ENCODE results near the gene RGS12. TPM values are rescaled to one million over a fixed set of nuclear protein-coding genes. Genes with fewer than 3 reads are reported as not detected.

RGS12 gene
- total RNA-seq, 1 donor from 2014 or later, result 116 TPM

DNA sequence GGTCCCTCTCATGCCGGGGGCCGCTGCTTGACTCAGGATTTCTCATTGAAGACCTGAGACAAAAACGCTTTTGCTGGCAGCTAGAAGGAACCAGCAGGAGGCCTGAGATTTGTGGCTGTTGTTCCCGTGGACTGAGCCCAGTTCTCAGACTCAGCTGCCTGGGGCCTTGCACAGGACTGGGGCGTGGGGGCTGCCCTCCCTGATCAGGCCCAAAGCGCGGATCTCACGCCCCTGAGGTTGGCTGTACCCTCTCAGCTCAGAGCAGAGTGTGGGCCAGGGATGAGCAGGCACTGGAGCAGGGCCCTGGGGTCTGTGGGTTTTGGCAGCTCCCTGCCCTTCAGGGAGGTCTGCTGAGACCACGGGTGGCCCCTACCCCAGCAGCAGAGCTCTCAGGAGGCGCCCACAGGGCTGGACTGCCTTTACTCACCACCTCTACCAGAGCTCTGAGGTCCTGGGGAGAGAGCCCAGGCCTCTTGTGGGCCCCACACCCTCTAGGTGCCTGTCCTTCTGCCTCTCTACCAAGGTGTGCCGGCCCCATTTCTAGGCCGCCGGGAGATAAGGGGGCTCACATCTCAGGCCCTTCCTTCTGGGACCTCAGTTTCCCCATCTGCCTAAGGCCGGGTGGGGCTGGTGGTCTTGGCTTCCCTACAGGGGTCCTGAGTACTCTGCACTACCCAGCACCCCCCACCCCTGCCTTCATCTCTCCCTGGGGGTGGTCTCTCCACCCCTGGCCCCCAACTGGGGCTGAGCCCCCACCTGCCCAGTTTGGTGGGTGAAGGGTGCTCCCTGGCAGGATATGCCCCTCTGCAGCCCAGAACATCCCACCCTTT lies 38.3 kb upstream of the RGS12 start:
- Mint-ChIP-seq H3K27ac (ENCODE audit: unreplicated experiment) (no peak overlapping the region), H3K9me3 (ENCODE audit: unreplicated experiment) (no peaks in the 10 kb centered on the region), H3K36me3 (ENCODE audit: low read depth, unreplicated experiment) (no peaks in the 10 kb centered on the region), H3K4me3 (ENCODE audit: unreplicated experiment) (no peak overlapping the region), H3K27me3 (ENCODE audit: unreplicated experiment) (no peaks in the 10 kb centered on the region), H3K4me1 (ENCODE audit: unreplicated experiment) (no peaks in the 10 kb centered on the region)
- TF ChIP-seq, protein P1, sequence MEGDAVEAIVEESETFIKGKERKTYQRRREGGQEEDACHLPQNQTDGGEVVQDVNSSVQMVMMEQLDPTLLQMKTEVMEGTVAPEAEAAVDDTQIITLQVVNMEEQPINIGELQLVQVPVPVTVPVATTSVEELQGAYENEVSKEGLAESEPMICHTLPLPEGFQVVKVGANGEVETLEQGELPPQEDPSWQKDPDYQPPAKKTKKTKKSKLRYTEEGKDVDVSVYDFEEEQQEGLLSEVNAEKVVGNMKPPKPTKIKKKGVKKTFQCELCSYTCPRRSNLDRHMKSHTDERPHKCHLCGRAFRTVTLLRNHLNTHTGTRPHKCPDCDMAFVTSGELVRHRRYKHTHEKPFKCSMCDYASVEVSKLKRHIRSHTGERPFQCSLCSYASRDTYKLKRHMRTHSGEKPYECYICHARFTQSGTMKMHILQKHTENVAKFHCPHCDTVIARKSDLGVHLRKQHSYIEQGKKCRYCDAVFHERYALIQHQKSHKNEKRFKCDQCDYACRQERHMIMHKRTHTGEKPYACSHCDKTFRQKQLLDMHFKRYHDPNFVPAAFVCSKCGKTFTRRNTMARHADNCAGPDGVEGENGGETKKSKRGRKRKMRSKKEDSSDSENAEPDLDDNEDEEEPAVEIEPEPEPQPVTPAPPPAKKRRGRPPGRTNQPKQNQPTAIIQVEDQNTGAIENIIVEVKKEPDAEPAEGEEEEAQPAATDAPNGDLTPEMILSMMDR (IDR thresholded peaks at IDR 0.05; ENCODE audit: unreplicated experiment), result no peak
- DNase-seq (ENCODE audit: low spot score), result no peak

GRCh38 chr4:3255611-3256186 lies 37.1 kb upstream of the RGS12 start:
- Mint-ChIP-seq H3K9me3 (ENCODE audit: unreplicated experiment) (no peaks in the 10 kb centered on the region), H3K4me3 (ENCODE audit: unreplicated experiment) (no peak overlapping the region), H3K4me1 (ENCODE audit: unreplicated experiment) (no peaks in the 10 kb centered on the region), H3K27me3 (ENCODE audit: unreplicated experiment) (no peaks in the 10 kb centered on the region), H3K27ac (ENCODE audit: unreplicated experiment) (no peak overlapping the region), H3K36me3 (ENCODE audit: low read depth, unreplicated experiment) (no peaks in the 10 kb centered on the region)
- TF ChIP-seq, protein P1 (IDR thresholded peaks at IDR 0.05; ENCODE audit: unreplicated experiment), result no peak
- DNase-seq (ENCODE audit: low spot score), result no peak

DNA sequence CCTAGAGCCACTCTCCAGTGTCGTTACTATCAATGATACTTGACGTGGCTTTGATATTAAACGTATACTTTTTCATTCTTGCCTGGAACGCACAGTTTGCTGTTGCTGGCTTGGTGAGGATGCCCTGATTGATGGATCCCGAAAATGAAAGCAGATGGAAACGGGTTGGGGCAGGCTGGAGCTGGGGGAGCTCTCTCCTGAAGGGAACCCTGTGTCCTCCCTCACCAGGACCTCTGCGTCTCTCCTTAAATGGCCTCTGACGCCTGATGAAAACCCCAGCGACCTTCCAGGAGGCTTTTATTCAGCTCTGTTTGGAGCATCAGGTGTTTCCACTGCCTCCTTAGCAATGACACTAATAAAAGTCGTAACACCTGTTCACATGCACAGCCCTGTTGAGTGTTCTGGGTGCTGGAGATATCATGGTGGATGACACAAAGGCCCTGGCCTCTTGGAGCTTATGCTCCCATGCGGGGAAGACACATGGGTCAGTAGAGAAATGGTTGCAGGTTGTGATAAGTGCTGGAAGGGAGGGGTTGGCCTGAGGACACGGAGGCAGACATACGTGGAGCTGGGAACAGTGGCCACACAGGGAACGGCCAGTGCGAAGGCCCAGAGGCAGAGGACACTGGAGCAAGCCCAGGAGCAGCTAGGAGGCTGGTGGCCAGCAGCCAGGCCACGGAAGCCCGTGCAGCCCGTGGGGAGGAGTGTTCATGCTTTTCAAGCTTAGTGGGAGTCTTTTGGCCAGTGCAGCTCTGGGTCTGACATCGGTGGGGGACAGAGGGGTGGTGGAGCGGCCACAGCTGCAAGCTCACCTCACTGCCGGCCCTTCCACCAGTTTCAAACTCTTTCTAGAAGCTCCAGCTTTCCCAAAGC lies 36.4 kb upstream of the RGS12 start:
- Mint-ChIP-seq H3K4me3 (ENCODE audit: unreplicated experiment) (no peak overlapping the region), H3K36me3 (ENCODE audit: low read depth, unreplicated experiment) (no peaks in the 10 kb centered on the region), H3K27me3 (ENCODE audit: unreplicated experiment) (no peaks in the 10 kb centered on the region), H3K27ac (ENCODE audit: unreplicated experiment) (peak overlapping the region; percentile 40), H3K9me3 (ENCODE audit: unreplicated experiment) (no peaks in the 10 kb centered on the region), H3K4me1 (ENCODE audit: unreplicated experiment) (no peaks in the 10 kb centered on the region)
- TF ChIP-seq, protein P1 (IDR thresholded peaks at IDR 0.05; ENCODE audit: unreplicated experiment), result no peak
- DNase-seq (ENCODE audit: low spot score), result no peak

DNA sequence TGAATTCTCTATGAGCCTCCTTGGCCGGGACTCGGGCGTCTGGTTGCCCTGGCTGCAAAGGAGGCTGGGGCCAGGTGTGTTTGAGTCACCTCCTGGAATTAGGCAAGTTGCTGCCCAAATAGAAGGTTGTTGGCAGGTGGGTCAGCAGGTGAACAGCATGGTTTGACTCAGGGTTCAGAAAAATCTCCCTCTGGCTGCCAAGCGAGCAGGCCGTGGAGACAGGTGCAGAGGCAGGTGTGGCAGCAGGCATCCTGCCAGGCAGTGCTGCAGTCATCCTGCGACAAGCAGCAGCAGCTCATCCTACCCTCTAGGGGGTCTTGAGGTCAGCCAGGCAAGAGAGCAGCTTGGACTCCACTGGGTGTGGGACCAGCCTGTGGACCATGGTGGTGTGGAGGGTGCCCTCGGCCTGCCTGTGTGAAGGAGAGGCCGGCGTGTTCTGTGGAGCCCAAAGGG lies 35.7 kb upstream of the RGS12 start:
- no peak for DNase-seq (ENCODE audit: low spot score)
- TF ChIP-seq, protein P1 (IDR thresholded peaks at IDR 0.05; ENCODE audit: unreplicated experiment), result no peak
- no peaks in the 10 kb centered on the region for H3K4me1 Mint-ChIP-seq (ENCODE audit: unreplicated experiment)
- H3K36me3 Mint-ChIP-seq (ENCODE audit: low read depth, unreplicated experiment), result no peaks in the 10 kb centered on the region
- H3K9me3 Mint-ChIP-seq (ENCODE audit: unreplicated experiment), result no peaks in the 10 kb centered on the region
- no peak overlapping the region for H3K27ac Mint-ChIP-seq (ENCODE audit: unreplicated experiment)
- H3K27me3 Mint-ChIP-seq (ENCODE audit: unreplicated experiment), result peaks cover 2% of the 10 kb centered on the region
- no peak overlapping the region for H3K4me3 Mint-ChIP-seq (ENCODE audit: unreplicated experiment)
